Type B pancreatic cell (in vitro differentiated cells): ENCODE measurements around the gene SCN4A. TPM values are rescaled to one million over a fixed set of nuclear protein-coding genes. Genes with fewer than 3 reads are reported as not detected.
"Not testable (repeated sequence)": the region's sequence is repeated elsewhere in the genome, so short reads cannot be mapped to it uniquely, and the experiment has no call there.

ENCODE experiments used
- DNase-seq: peaks from one replicate; pipeline ENCODE4 v3.0.0; 2021; ENCODE audit warnings: mixed read lengths; ENCODE audit not compliant: unreplicated experiment; ENCODE audit errors: extremely low spot score
- H3K27ac Mint-ChIP-seq: 2 replicates; pipeline ENCODE4 v1.8.0; 2021; ENCODE audit warnings: mild to moderate bottlenecking, mixed read lengths
- H3K27me3 Mint-ChIP-seq: 2 replicates; pipeline ENCODE4 v1.8.0; 2021; ENCODE audit warnings: mixed read lengths
- H3K36me3 Mint-ChIP-seq: 2 replicates; pipeline ENCODE4 v1.8.0; 2021; ENCODE audit warnings: mixed read lengths
- H3K4me1 Mint-ChIP-seq: one replicate; pipeline ENCODE4 v1.8.0; 2021; ENCODE audit warnings: mixed read lengths; ENCODE audit not compliant: unreplicated experiment
- H3K4me3 Mint-ChIP-seq: 2 replicates; pipeline ENCODE4 v1.8.0; 2021; ENCODE audit warnings: mild to moderate bottlenecking, mixed read lengths
- H3K9me3 Mint-ChIP-seq: 2 replicates; pipeline ENCODE4 v1.8.0; 2021; ENCODE audit warnings: mixed read lengths
- CTCF ChIP-seq: fragments of 200-600 bp; sonication (generic); conservative IDR thresholded peaks from 2 replicates; pipeline ENCODE4 v1.5.0; 2021; ENCODE audit warnings: antibody characterized with exemption, mild to moderate bottlenecking
- total RNA-seq: library from RNA; stranded (reverse); gene quantifications from 2 replicates; pipeline ENCODE4 v1.2.1, GENCODE V29; 2021; ENCODE audit warnings: low replicate concordance

SCN4A gene
- total RNA-seq, 1 donor from 2014 or later, result 0.39 TPM

DNA sequence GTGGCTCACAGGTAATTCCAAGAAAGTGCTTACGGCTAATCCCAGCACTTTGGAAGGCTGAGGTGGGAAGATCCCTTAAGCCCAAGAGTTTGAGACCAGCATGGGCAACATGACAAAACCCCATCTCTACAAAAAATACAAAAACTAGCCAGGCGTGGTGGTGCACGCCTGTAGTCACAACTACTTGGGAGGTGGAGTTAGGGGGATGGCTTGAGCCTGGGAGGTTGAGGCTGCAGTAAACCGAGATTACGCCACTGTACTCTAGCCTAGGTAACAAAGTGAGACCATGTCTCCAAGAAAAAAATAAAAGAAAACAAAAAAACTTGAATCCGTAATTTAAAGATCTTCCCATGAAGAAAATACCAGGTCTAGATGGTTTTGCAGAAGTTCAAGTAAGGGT lies 42.7 kb upstream of the SCN4A start:
- Mint-ChIP-seq H3K36me3 (no peaks in the 10 kb centered on the region), H3K9me3 (no peaks in the 10 kb centered on the region), H3K4me1 (peaks cover 4% of the 10 kb centered on the region), H3K27me3 (peaks cover 14% of the 10 kb centered on the region), H3K27ac (no peak overlapping the region), H3K4me3 (no peak overlapping the region)
- DNase-seq, result peak; percentile 16
- TF ChIP-seq CTCF, result no peak

DNA sequence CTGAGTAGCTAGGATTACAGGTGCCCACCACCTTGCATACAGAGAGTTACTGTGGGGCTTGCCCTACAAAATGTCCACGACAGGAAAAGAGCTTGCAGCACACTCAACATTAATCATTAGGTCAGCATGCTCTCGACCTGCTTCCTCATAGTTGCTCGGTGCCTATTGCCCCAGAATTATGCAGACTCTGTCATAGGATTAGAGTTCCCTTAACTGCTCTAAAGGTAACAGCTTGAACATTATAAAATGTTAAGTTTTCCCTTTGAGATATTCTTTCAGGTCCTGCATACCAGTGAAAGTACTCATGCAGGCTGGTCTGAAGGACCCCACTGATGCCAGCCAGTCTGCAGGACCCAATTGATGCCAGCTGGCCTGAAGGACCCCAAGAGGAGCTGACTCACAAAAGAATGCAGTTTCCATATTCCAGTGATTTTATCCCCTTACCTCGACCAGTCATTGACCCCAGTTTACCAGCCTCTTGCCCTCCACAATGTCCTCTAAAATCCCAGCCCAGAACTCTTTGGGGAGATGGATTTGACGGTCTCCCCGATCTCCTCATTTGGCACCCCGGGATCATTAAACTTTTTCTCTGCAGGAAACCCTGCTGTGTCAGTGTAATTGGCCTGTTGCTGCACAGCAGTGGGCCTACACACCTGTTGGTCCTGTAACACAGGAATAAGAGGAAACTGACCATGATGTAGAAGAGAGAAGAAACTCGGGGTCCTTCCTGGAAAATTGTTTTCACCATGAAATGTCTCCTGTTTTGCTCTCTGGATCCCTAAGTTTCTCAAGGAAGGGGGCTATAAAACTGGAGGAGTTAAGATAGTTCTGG lies 37.1 kb upstream of the SCN4A start:
- TF ChIP-seq CTCF, result no peak
- Mint-ChIP-seq H3K27ac (no peak overlapping the region), H3K36me3 (no peaks in the 10 kb centered on the region), H3K4me1 (peaks cover 8% of the 10 kb centered on the region), H3K27me3 (peaks cover 8% of the 10 kb centered on the region), H3K9me3 (no peaks in the 10 kb centered on the region), H3K4me3 (no peak overlapping the region)
- DNase-seq, result peak; percentile 10

- peaks cover 8% of the 10 kb centered on the region for H3K4me1 Mint-ChIP-seq
- peaks cover 8% of the 10 kb centered on the region for H3K27me3 Mint-ChIP-seq
- H3K36me3 Mint-ChIP-seq, result no peaks in the 10 kb centered on the region
- H3K27ac Mint-ChIP-seq, result no peak overlapping the region
- DNase-seq, result peak; percentile 50
- H3K9me3 Mint-ChIP-seq, result no peaks in the 10 kb centered on the region
- H3K4me3 Mint-ChIP-seq, result no peak overlapping the region
- TF ChIP-seq CTCF, result no peak
Measured at GRCh38 chr17:64008830-64009229, 36.1 kb upstream of the SCN4A start.

DNA sequence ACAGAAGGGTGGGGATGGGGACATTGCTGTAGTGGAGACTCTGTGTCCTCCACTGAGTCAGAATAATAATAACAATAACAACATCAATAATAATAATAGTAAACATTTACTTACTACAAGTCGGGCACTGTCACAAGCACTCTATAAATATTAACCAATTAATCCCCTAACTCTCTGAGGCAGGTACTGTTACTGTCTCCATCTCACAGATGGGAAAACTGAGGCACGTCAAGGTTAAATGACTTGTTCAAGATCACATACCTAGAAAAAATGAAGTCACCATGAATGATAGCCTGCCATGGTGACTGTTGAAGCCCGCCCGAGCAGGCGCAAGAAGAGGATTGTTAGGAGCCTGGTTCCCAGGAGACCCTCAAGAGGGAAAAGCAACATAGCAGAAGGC lies 35.6 kb upstream of the SCN4A start:
- Mint-ChIP-seq H3K4me1 (peaks cover 8% of the 10 kb centered on the region), H3K4me3 (no peak overlapping the region), H3K27me3 (peaks cover 8% of the 10 kb centered on the region), H3K36me3 (no peaks in the 10 kb centered on the region), H3K27ac (no peak overlapping the region), H3K9me3 (no peaks in the 10 kb centered on the region)
- peak; percentile 44 for DNase-seq
- no peak for TF ChIP-seq CTCF

- Mint-ChIP-seq H3K4me3 (no peak overlapping the region), H3K36me3 (no peaks in the 10 kb centered on the region), H3K9me3 (no peaks in the 10 kb centered on the region), H3K27ac (no peak overlapping the region), H3K4me1 (peaks cover 8% of the 10 kb centered on the region), H3K27me3 (peaks cover 8% of the 10 kb centered on the region)
- peak; percentile 51 for DNase-seq
- no peak for TF ChIP-seq CTCF
Measured at GRCh38 chr17:64007838-64008282, 35.1 kb upstream of the SCN4A start.

GRCh38 chr17:64007089-64007837 lies 34.5 kb upstream of the SCN4A start:
- H3K27ac Mint-ChIP-seq, H3K4me3 Mint-ChIP-seq, H3K36me3 Mint-ChIP-seq, H3K9me3 Mint-ChIP-seq, H3K4me1 Mint-ChIP-seq, H3K27me3 Mint-ChIP-seq: not testable (repeated sequence)
- peak; percentile 37 for DNase-seq
